SIG-M5 treated with dmso at 0.1 percent for 504 hours (cell line): ENCODE results near the gene THADA.

Experiments used
- DNase-seq: peaks from one replicate; lab custom pipeline; 2025; ENCODE audit not compliant: unreplicated experiment; lab: John Stamatoyannopoulos, UW

THADA gene

DNA sequence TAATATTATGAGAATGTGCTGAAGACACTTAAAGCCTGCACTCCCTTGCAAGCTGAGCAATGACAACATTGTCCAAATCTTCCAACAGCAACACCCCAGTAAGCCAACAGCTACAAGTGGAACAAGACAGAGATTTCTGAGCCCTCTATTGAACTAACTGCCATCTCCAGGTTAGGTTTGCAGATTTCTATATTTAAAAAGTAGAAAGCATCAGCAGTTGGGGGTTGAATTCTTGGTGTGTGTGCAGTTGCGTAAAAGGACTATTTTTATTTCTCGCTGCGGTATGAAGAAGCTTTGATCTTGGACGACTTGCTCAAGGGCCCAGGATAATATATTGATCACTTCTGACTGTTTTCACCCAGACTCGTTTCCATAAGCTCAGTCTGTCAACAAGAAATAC lies 263.2 kb downstream of the THADA start:
- peak; percentile 97 for DNase-seq

DNA sequence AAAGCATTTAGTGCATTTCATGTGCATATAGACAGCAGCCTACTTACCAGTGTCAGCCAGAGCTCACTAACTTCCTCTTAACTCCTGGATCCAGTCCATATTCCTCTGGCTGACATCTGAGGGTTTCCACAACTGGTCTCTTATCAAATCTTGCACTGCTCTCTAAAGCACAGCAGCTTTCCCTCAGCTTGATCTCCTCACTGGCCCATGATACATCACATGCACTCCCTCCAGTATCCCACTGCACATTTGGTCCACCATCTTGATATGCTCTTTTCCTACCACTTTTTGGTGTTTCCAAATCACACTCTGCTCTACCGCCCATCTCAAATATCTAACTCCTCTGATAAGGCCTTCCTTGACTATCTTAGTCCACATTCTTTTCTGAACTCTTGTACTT lies 264.4 kb downstream of the THADA start:
- DNase-seq: peak; percentile 77

DNA sequence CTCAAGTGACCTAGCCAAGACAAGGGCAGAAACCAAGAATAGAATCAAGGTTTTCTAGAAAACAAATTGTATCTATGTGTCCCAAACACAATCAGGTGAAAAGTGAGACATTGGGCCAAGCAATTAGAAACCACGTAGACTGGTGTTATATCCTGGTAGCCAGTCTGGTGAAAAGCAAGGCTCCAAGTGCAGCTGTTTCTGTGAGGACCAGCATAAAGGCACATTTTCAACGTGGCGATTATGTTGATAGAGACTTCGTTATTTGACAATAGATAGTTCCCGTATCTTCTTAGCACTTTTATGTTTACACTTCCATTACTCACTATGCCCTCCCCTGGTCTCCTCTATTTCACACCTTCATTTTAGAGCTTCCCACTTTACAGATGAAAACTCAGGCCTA lies 266.2 kb downstream of the THADA start:
- no peak for DNase-seq

DNA sequence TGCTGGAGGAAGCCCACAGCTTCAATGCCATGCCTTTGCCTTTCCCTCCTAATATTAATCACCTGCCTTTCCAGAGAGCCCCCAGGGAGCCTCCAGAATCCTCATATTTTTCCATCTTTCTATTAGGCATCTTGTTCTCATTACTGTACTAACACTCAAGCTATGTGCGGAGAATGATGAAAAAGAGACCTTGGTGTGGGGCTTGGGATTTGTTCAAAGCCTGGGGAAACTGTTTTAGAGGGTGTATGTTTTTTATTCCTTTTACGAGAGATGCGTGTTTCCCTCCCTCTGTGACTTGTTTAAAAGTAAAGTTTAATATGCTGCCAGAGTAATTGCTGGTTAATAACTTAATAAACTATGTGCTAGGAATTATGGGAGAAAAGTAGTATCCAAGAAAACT lies 267.0 kb downstream of the THADA start:
- DNase-seq: no peak

DNA sequence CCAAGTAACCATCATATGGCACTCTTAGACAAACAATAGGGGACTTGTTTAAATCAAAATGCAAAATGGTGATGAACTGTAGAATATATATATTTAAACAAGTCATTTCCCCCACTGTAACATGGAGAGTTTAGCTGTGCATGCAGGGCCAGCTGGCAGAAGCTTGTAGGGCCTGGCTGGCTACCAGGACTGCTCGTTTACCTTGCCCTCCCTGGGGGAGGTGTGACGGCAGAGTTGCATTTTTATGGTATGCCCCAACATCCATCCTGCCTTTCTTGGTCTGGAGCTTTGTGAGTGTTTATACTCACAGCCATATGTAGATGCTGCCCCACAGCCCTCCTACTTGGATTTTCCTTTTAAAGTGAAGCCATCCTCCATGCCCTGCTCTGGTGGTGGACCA lies 267.7 kb downstream of the THADA start:
- no peak for DNase-seq

DNA sequence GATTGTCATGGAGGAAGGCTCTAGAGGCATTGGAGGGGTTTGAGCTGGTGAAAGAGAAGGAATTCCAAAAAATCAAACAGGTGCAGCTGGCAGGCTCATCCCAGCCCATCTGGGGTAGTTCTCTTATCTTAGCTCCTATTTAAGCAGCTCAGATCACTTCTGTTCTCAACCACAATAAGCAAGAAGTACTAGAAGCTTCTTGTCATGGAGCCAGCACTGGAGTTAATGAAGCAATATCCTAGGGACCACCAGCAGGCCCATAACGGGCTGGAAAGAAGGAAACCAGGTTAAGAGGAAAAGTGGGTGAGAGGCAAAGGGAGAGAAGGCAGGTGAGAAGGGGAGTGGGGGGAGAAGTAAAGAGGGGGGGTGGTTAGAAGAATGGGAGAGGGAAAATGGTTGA lies 268.7 kb downstream of the THADA start:
- peak; percentile 18 for DNase-seq

DNA sequence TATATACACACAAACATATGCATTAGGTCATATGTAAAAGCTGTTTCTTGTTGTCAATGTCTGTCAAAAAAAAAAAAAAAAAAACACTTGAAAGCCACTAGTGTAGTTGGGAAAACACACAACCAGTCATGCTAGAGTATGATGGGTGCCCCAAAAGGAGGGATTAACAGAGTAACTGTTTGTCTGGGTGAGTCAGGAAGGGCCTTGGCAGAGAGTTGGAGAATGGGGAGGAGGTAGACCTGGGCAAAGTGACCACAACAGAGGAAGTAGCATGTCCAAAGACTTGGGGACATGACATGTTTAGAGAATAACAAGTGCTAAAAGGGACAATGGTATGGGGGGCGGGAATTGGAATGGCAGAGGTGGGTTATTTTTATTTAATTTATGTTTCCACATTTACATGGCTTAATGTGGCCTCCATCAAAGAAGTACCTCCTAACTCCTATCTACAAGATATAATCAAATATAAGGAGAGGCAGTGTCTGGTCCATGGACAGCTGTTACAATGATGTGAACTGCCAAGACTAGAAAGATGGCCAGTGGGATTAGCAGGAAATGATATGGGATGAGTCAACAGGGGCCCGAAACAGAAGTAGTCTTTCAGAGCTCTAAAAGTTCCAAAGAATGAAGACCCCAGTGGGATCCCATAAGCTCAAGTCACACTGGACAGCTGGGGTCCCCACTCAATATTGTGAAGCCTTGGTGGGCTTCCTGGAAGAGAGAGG lies 269.6 kb downstream of the THADA start:
- no peak for DNase-seq

DNA sequence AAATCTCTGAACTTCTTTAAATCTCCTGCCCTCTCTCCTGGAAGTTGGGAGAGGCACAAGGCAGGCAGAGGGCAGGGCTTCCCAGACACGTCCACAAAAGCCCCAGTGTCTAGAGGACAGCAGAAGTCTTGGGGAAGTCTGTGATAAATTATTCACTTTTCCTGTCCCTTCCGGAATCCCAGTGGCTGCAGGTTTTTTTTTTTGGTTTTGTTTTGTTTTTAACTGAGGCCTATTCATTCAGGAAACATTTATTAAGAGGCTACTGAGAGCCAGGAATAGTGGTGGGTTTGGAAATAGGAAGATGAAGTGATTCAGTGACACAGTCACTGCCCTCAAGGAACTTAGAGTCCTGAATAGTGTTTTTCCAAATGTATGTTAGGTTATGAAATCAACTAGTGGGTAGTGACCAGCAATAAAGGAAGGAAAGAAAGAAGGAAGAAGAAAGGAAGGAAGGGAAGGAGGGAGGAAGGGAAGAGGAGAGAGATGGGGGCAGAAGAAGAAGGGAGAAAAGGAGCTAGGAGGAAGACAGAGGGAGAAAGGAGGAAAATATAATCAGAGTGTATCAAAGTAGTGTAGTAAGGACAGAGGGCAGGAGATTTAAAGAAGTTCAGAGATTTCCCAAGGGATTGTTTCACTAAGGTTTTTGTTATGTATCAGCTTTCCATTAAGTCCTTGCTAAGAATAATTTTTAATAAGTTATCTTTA lies 270.6 kb downstream of the THADA start:
- no peak for DNase-seq

DNA sequence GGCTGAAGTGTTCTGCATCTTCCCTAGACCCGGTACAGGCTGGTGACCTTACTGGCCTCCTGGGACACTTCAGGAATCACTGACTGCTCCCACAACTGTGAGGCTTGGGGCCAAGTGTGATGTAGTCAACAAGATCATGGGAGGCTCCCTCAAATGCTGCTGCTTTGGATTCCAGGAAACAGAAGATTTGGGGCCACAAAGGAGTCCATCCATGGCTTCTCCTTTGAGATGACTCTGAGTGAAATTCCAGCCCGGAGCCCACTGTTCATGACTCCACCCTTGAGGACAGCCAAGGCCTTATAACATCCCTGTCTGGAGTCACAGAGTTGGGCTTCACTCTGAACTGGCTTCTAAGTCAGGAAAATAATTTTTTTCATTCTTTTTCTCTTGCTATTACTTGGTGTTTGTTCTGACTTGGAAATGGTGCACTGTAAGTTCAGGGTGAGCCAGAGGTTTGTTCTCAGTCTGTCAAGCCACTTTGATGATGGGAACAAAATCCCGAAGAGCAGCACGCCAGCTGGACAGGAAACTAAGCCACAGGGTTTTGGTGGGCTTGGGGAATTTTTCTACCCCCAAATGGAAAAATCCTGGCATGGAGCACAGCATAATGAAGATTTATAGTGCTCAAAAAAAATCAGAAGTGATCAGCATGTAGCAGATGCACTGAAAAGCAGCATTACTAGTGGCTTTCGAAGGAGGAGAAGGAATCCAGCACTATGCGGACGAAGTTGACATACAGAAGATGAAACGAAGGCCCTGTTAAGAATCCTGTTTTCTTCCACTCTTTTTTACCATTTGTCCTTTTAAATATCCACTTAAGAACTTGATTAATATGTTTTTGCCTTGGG lies 271.4 kb downstream of the THADA start:
- DNase-seq: no peak

DNA sequence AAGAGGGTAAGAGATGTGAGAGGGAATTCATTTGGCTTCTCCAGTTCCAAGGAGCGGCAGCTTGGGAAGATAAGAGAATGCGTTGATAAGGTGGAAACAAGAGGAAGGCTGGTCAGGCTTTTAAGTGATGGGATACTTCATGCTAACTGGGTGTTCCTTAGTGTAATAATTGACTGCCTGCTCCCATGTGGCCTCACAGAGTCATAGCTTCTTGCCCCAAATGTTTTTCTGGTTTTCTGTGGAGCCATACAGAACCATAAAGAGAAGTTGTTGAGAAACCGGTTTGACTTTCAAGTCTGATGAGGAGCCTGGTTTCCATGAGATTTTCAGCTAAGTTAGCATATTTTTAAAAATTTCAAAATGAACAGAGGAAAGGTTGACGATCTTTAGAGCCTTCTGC lies 272.0 kb downstream of the THADA start:
- DNase-seq: peak; percentile 62

DNA sequence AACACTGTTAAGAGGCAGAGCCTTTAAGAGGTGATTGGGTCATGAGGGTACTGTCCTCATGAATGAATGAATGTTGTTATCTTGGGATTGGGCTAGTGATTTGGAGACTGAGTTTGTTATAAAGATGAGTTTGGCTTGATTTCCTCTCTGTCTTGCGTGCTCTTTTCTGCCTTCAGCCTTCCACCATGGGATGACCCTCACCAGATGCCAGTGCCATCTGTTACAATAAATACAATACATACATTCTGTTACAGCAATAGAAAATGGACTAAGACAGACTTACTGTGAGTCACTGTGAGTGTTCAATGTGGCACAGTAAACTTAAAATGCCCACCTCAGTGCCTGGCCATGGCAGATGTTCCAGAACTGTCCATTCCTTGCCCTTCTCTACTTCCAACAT lies 274.4 kb downstream of the THADA start:
- no peak for DNase-seq

DNA sequence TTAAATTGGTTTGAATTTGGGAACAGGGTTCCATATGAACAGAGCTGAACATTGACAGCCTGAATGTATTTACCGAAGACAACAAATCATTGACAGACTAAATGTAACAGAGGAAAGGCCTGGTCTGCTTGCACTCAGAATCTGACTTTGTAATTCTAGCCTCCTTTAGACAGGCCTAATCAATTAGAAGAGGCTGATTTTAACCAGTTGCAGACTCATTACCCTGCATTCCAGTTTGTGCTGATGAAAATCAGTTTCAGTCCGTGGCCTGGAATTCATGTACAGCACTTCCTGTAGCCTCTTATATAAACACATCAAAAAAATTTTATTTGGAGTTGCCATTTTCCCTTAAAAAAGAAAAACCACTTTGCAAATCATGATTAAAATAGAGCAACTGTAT lies 276.3 kb downstream of the THADA start:
- no peak for DNase-seq

DNA sequence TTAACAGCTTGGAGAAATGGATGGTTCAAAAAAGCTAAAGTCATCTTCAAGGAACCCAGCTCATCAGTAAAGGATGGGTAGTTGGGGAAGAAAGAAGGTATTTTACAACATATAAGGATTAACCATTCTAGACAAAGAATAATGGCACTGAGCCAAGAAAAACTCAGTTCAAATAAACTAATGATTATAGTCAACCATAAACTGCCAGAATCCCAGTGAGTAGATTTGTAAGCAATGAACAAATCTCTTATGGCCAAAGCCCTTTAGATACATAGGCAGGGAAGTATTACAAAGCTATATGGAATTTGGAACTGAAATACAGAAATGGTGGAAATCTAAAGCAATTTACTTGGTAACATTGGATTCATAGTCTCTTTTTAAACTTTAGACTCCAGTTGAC lies 277.0 kb downstream of the THADA start:
- no peak for DNase-seq

DNA sequence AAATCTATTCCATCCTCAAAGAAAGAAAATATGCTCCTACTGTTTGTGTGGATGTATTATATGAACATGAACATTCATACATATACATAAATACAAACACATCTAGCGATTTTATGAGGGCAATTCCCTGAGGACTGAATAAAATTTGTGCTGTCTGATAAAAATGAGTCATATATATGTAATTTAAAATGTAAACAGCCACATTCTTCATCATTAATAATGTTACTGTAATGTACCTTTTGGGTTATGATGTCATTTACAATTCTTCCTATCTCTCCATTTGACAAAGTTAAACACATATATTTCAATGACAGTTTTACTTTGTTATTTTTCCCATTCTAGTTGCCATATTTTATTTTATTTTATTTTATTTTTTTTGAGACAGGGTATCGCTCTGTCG lies 278.2 kb downstream of the THADA start:
- no peak for DNase-seq

DNA sequence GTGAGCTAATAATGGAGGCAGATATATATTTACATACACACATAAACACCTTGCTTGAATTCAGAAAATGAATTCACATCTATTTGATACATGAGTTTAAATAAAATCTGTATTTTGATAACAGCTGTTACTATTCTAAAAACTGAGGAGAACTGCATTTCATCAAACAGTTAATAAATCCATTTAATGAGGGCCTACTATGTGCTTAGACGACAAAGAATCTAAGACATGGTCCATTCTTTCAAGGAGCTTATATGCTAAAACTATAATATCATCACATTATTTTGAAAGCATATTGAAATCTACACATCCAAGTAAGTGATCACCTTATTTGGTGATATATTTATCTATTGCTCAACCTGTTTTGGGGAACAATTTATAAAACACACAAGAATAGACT lies 278.6 kb downstream of the THADA start:
- no peak for DNase-seq

DNA sequence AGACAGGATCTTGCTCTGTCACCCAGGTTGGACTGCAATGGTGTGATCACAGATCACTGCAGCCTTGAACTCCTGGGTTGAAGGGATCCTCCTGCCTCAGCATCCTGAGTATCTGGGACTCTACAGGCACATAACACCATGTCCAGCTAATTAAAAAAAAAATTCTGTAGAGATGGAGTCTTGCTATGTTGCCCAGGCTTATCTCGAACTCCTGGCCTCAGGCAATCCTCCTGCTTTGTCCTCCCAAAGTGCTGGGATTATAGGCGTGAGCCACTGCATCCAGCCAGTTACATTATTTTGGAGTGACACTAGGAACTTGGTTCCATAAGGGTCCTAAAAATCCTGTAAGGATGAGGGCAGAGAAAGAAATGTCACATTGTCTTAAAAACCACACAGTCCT lies 280.4 kb downstream of the THADA start:
- no peak for DNase-seq

DNA sequence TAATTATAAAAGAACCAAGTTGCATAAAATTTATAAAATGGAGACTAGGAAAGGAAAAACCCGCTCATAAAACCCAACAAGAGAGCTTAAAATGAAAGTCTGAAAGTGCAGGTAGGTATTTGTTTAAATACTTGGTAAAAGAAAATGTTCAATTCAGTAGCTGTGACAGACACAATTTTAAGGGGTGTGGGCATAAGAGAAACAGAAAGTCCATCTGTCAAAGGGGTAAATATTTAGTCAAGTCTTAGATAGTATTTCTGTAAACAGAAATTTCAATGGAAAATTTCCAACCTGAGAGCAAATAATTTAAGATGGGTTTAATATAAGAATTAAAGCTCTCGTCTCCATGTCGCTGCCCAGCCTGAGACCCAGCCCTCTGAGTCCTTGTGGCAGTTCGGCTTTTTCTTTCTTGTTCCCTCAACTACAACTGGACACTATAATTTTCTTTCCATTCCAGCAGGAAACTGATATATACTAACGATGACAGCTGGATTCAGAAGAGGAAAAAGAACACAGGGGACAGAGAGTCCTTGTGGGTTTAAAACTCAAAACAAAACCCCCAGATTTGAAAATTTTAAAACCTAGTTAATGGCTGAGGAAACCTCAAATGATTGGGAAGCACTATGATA lies 281.4 kb downstream of the THADA start:
- DNase-seq: no peak

DNA sequence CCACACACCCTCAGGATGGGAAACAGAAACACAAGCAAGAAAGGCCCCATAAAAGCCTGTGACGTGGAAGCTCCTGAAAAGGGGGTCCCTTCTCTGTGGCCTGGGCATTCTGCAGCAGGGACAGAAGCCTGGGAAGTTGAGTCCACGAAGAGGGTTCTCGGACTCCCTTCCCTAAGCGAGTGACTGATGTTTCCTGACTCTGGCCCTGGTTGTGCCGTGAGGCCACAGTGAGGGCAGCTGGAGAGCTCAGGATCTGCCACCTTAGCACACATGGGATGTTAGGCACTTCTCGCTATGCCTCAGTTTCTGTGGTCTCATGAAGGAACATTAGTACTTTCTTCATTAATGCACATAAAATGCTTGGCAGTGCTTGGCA lies 282.2 kb downstream of the THADA start:
- DNase-seq: no peak

DNA sequence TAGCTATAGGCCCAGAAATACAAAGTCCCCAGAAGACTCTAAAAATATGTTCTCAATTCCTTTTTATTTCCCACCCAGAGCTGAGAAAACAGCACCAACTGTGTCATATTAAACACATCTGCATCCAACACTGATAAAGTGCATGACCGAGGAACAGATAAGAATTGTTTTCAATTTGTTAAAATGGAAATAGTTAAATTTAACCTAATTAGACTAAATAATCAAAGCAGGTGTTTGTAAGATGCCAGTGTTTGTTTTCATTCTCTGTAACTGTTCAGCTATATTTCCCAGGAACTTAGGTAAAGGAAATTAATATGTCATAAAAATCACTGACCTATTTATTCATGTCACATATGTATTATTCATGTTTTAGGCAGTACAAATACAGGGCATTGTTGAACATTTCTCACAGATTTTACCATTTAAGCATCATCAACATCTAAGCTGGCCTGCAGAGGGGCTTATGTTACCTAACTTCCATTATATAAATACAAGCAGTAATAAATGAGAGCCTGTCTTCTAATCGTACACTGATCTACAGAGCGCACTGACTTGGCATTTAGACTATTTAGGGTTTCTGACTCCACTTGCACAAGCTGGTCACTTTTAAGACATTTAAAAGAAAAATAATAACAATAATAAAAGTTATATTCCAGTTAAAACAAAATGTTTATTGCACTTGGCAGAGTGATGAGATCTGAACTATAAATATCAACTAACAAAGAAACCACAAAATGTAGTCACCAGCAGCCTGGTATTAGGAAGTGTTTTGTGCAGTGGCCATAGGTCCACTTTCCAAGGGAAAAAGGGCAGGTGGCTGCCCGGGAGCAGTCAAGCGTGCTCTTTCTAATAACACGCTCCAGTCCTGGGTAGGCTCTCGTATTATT lies 282.8 kb downstream of the THADA start:
- no peak for DNase-seq

DNA sequence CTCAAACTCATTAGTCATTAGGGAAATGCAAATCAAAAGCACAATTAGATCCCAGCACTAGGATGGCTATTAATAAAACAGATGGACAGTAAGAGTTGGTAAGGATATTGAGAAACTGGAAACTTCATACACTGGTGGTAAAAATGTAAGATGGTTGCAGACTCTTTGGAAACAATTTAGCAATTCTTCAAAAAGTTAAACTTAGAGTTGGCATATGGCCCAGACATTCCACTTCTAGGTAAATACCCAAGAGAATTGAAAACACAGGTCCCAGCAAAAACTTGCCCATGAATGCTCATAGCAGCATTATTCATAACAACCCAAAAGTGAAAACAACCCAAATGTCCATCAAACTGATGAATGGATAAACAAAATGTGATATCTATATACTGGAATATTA lies 284.6 kb downstream of the THADA start:
- DNase-seq: peak; percentile 67

DNA sequence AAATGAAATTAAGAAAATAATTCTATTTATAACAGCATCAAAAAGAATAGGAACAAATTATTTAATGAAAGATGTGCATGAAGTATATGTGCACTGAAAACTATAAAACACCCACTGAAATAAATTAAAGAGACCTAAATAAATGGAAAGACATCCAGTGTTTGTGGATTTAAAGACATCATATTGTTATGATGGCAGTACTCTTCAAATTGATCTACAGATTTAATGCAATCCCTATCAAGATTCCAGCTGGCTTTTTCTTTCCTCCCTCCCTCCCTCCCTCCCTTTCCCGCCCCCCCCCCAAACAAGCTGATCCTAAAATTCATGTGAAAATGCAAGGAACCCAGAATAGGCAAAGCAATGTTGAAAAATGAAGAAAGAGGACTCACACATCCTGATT lies 285.9 kb downstream of the THADA start:
- DNase-seq: no peak
